Adrenal gland (tissue), 12 donors: Measurements from ENCODE around the gene NRP1. TPM values are rescaled to one million over a fixed set of nuclear protein-coding genes. Genes with fewer than 3 reads are reported as not detected.
A peak's percentile ranks its signal among the peaks of the same experiment; 100 is the strongest.

ENCODE experiments used
- DNase-seq, 7 donors: peaks; one replicate each; pipeline ENCODE4 v3.0.0-alpha.2; 2019 to 2020
- H3K27ac ChIP-seq, 5 donors: fragments of 200-600 bp; sonication (generic) in 4 of 5; 1 replicate in 3 of 5; 2 replicates in 2 of 5; pipeline versions ENCODE4 v1.5.1 to v1.8.0; 2016 to 2020; ENCODE audit warnings: mild to moderate bottlenecking in 1 of 5
- H3K27me3 ChIP-seq: fragments of 200-600 bp; 2 replicates; pipeline ENCODE4 v1.8.0; 2021
- H3K36me3 ChIP-seq, 2 donors: fragments of 200-600 bp; replicated peaks in 1 of 2; 1 replicate in 1 of 2; 2 replicates in 1 of 2; pipeline versions ENCODE4 v1.5.1 to v1.8.0; 2018 to 2022
- H3K4me1 ChIP-seq, 2 donors: fragments of 200-600 bp; replicated peaks in 1 of 2; 1 replicate in 1 of 2; 2 replicates in 1 of 2; pipeline versions ENCODE4 v1.5.1 to v1.8.0; 2018 to 2021
- H3K4me3 ChIP-seq, 4 donors: fragments of 200-600 bp; sonication (generic) in 3 of 4; one replicate each; pipeline ENCODE4 v1.5.1; 2016 to 2018
- H3K9me3 ChIP-seq, 3 donors: fragments of 200-600 bp; sonication (generic) in 1 of 3; replicated peaks in 1 of 3; 1 replicate in 2 of 3; 2 replicates in 1 of 3; pipeline versions ENCODE4 v1.5.1 to v1.8.0; 2016 to 2021
- POLR2A ChIP-seq, 2 donors: fragments of 450-650 bp; IDR thresholded peaks; one replicate each; pipeline ENCODE4 v1.6.1; 2017; ENCODE audit warnings: antibody characterized with exemption in 2 of 2, mild to moderate bottlenecking in 2 of 2, moderate library complexity in 1 of 2
- WGBS, 4 donors: extraction: QIAGEN DNeasy Blood & Tissue Kit in 2 of 4; methylation state at CpG; one replicate each; pipeline versions ENCODE4 v1.1.5 to v1.1.7; 2013 to 2017; 5-methylcytosine and 5-hydroxymethylcytosine counted together
- intact Hi-C, 2 donors: fragments of 100-400 bp; cut with DNase I; formaldehyde crosslinking; loops; one replicate each; pipeline versions ENCODE4 v1.14.1 to v1.15.0; 2022 to 2023
- polyA plus RNA-seq, 3 donors: library from polyadenylated mRNA; stranded (reverse); fragments of 200-250 nt in 2 of 3; fragments of 350-450 nt in 1 of 3; fragmentation: Illumina TruSeq in 1 of 3; extraction: RNeasy Lipid Tissue Mini Kit (QIAGEN cat#74804) in 1 of 3; gene quantifications; one replicate each; pipeline ENCODE4 v1.2.3, GENCODE V29; 2013 to 2014
- total RNA-seq, 9 donors: library from RNA; depleted of rRNA in 4 of 9; stranded (reverse); fragments of >200 nt in 4 of 9; fragments of 120-200 nt in 1 of 9; fragmentation: NEBNext Ultra II Directional in 1 of 9; extraction: Animal tissue kit (Norgen Biotek cat#: 25700) in 1 of 9; gene quantifications; one replicate each; pipeline versions ENCODE4 v1.1.0 to v1.2.4, GENCODE V29; 2013 to 2023
- TF ChIP-seq, protein P1 (sequence below), 6 experiments: fragments of 450-650 bp in 4 of 6; fragments of 200-600 bp in 2 of 6; sonication (generic) in 1 of 6; IDR thresholded peaks; 1 replicate in 5 of 6; 2 replicates in 1 of 6; pipeline versions ENCODE4 v1.5.1 to v1.8.0; 2016 to 2021; ENCODE audit warnings: antibody characterized with exemption in 6 of 6, mild to moderate bottlenecking in 2 of 6, moderate library complexity in 1 of 6
- donor health status: healthy with polysubstance abuse.
- donor health status: Bipolar disorder and iron deficiency.
- donor health status: DM: yes; HTN: yes; CAD: no.
- donor health status: DM: no; HTN: no; CAD: no.
- donor health status: DM: no; HTN: no; CAD: no.
- donor health status: DM: yes; HTN: yes; CAD: no.

Gene NRP1
- total and polyA plus RNA-seq, 12 donors: 20.2 to 151 (median 92.1) TPM

DNA sequence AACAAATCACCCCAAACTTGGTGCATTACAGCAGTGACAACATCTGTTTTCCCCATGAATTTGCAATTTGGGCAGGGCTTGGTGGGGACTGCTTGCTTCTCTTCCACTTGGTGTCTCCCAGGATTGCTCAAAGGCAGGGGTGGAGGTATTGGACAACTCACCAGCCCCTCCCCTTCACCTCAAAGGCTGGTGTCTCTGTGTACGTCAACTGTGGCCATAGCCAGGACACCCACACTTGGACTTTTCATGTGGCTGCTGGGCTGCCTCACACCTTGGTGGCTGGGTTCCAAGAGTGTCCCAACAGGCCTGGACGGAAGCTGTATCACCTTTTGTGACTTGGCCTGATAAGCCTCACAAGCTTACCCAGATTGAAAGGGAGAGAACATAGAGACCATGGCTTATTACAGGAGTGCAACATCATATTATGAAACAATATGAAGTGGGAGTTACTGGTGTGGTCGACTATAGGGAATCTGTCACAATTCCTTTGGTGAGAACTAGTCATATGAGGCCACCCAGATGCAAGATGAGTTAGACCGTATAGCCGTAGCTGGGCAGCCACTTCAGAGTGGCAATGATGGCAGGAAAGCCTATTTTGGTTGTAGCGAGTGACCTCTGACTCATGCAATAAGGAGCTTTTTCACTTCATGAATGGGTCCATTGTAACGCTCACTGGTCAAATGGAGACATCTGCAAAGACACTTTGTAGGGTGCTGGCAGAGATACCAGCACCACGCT is 188.8 kb downstream of the NRP1 start:
- DNase-seq: no peak
- Histone ChIP-seq H3K4me1 (no peaks in the 10 kb centered on the region), H3K9me3 (no peaks in the 10 kb centered on the region), H3K27me3 (no peaks in the 10 kb centered on the region), H3K36me3 (no peaks in the 10 kb centered on the region), H3K27ac (no peak overlapping the region), H3K4me3 (no peak overlapping the region)
- 77 to 94% (median 91%) methylated on average over 6 to 8 of the region's 8 CpGs for WGBS, 4 donors
- intact Hi-C loops: no loop called here
- no peak for TF ChIP-seq POLR2A (IDR thresholded peaks at IDR 0.05)

DNA sequence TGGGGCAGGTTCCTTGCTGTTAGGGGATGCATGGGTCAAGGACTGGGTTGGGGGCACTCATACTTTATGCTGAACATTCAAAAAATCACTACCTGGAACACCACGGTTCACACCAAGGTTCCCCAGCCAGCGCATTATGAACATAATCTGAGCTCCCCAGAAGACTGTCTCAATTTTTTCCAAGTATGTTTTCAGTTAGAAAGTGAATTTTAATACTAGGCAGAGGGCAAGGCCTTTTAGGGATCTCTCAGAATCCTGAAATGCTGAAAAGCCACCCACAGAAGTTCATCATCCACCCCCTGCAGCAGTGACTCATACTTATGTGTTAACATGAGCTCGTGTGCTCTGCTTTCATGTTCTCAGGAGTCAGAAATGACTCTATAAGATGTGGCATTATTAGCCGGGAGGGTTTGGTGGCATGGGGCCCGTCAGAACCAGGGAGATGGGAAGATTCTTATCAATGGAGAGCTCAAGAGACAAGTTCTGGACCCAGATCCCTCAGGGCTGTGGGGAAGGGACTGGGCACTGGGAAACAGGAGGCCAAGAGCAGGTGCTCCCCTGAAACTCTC is 191.2 kb downstream of the NRP1 start:
- Histone ChIP-seq H3K36me3 (no peaks in the 10 kb centered on the region), H3K9me3 (no peaks in the 10 kb centered on the region), H3K4me3 (no peak overlapping the region), H3K27me3 (no peaks in the 10 kb centered on the region), H3K4me1 (no peaks in the 10 kb centered on the region), H3K27ac (no peak overlapping the region)
- 61 to 81% (median 78%) methylated on average over 5 of the region's 5 CpGs for WGBS, 4 donors
- TF ChIP-seq, protein P1, sequence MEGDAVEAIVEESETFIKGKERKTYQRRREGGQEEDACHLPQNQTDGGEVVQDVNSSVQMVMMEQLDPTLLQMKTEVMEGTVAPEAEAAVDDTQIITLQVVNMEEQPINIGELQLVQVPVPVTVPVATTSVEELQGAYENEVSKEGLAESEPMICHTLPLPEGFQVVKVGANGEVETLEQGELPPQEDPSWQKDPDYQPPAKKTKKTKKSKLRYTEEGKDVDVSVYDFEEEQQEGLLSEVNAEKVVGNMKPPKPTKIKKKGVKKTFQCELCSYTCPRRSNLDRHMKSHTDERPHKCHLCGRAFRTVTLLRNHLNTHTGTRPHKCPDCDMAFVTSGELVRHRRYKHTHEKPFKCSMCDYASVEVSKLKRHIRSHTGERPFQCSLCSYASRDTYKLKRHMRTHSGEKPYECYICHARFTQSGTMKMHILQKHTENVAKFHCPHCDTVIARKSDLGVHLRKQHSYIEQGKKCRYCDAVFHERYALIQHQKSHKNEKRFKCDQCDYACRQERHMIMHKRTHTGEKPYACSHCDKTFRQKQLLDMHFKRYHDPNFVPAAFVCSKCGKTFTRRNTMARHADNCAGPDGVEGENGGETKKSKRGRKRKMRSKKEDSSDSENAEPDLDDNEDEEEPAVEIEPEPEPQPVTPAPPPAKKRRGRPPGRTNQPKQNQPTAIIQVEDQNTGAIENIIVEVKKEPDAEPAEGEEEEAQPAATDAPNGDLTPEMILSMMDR (IDR thresholded peaks at IDR 0.05): no peak
- TF ChIP-seq POLR2A (IDR thresholded peaks at IDR 0.05): no peak
- intact Hi-C loops: no loop called here
- DNase-seq: peak in 1 of 7 donors; percentile 32

DNA sequence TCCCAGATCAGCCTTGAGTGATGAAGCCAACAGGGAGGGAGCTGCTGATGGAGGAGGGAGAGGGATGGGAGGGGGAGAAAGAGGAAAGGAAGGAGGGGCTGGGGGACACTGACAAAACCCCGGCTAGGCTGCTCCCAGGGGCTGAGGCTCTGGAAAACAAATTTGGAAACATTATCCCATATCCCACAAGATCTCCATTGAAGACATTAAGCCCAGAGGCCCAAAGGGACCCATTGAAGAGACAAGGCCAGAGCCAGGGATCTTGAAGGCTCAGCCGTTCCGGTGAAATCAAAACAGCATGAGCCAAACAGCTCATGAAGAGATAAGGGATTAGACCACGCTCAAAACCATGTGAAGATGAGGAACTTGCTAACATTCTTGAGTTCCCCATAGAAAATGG is 192.2 kb downstream of the NRP1 start:
- no peaks in the 10 kb centered on the region for H3K9me3 ChIP-seq
- TF ChIP-seq, protein P1 (IDR thresholded peaks at IDR 0.05): no peak
- no peak for TF ChIP-seq POLR2A (IDR thresholded peaks at IDR 0.05)
- no peaks in the 10 kb centered on the region for H3K27me3 ChIP-seq
- H3K4me3 ChIP-seq: no peak overlapping the region
- no peaks in the 10 kb centered on the region for H3K4me1 ChIP-seq
- DNase-seq: no peak
- H3K27ac ChIP-seq: no peak overlapping the region
- H3K36me3 ChIP-seq: no peaks in the 10 kb centered on the region
- 64 to 88% (median 78%) methylated on average over 4 of the region's 4 CpGs for WGBS, 4 donors
- intact Hi-C loops: no loop called here

DNA sequence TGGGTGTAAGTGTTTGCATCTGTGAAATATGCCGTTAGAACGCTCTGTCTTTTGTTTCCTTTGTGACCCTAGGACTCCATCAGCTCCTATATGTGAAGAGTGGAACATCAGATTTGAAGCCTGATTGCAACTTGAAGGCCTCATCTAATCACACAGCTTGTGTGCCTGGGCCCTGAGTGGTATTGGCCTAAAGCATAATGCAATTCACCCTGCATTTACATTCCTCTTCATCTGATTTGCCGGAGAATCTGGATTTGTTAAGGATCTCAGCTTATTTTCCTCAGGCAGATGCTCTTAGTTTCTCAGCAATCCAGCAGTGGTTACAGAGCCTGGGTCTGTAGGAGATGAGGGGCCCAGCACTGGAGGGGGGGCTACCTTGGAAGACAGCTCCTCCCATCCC is 193.2 kb downstream of the NRP1 start:
- no peaks in the 10 kb centered on the region for H3K36me3 ChIP-seq

More for the DNA sequence above, 193.2 kb downstream of the NRP1 start:
- Histone ChIP-seq H3K9me3 (no peaks in the 10 kb centered on the region), H3K4me1 (no peaks in the 10 kb centered on the region), H3K27ac (no peak overlapping the region), H3K27me3 (no peaks in the 10 kb centered on the region), H3K4me3 (no peak overlapping the region)
- no peak for DNase-seq
- TF ChIP-seq, protein P1 (IDR thresholded peaks at IDR 0.05): no peak
- TF ChIP-seq POLR2A (IDR thresholded peaks at IDR 0.05): no peak
- WGBS, 4 donors: 83 to 98% (median 91%) methylated on average over 3 of the region's 3 CpGs
- intact Hi-C loops: no loop called here
